Measurements from ENCODE around the gene TP63. TPM values are rescaled to one million over a fixed set of nuclear protein-coding genes. Genes with fewer than 3 reads are reported as not detected.

The TP63 gene
- total RNA-seq, 3 donors from 2014 or later (not counting 1 experiment from before 2014, with no cell fraction given) = 0.30 TPM; not detected in 2

DNA sequence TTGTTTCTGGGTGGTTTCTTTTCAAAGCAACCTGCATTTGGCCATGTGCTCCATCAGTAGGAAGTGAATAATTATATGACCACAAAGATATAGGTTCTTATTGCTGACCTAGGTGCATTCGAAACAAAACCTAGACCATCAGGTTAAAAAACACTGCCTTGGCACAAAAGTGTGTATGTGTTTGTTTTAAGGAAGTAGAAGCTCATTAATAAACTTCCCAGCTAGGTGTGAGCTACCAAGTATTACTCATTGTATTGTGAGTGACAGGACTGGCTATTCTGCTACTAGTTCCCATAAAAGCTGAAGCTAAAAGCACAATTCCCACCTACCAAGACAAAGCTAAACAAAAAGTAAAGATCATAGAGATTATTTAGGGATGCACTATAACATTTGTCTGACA, 168.2 kb downstream of the TP63 start:
- Mint-ChIP-seq H3K4me3 (no peak overlapping the region), H3K36me3 (no peaks in the 10 kb centered on the region), H3K27ac (no peak overlapping the region), H3K4me1 (no peaks in the 10 kb centered on the region), H3K27me3 (ENCODE audit: low read depth in 2 of 2) (no peaks in the 10 kb centered on the region), H3K9me3 (peaks cover 2% of the 10 kb centered on the region in 2 donors)
- H3K4me3 ChIP-seq (ENCODE audit: low read length) = no peak overlapping the region
- TF ChIP-seq, protein P1, sequence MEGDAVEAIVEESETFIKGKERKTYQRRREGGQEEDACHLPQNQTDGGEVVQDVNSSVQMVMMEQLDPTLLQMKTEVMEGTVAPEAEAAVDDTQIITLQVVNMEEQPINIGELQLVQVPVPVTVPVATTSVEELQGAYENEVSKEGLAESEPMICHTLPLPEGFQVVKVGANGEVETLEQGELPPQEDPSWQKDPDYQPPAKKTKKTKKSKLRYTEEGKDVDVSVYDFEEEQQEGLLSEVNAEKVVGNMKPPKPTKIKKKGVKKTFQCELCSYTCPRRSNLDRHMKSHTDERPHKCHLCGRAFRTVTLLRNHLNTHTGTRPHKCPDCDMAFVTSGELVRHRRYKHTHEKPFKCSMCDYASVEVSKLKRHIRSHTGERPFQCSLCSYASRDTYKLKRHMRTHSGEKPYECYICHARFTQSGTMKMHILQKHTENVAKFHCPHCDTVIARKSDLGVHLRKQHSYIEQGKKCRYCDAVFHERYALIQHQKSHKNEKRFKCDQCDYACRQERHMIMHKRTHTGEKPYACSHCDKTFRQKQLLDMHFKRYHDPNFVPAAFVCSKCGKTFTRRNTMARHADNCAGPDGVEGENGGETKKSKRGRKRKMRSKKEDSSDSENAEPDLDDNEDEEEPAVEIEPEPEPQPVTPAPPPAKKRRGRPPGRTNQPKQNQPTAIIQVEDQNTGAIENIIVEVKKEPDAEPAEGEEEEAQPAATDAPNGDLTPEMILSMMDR (IDR thresholded peaks at IDR 0.05) = no peak
- WGBS (ENCODE audit: insufficient coverage) = no CpG with 5 or more reads among the region's 1 CpG
- H3K27ac ChIP-seq (ENCODE audit: low read length) = no peak overlapping the region
- H3K36me3 ChIP-seq (ENCODE audit: control insufficient read depth, insufficient read depth, low read length) = no peaks in the 10 kb centered on the region
- no peak for ATAC-seq
- no peaks in the 10 kb centered on the region for H3K4me1 ChIP-seq (ENCODE audit: control insufficient read depth, insufficient read depth, low read length)
- H3K9me3 ChIP-seq (ENCODE audit: control insufficient read depth, insufficient read depth, low read length) = no peaks in the 10 kb centered on the region
- intact Hi-C loops (cut with micrococcal nuclease) = no loop called here
- no peak for DNase-seq
- peaks cover 2% of the 10 kb centered on the region for H3K27me3 ChIP-seq (ENCODE audit: control insufficient read depth, insufficient read depth, low read length)

DNA sequence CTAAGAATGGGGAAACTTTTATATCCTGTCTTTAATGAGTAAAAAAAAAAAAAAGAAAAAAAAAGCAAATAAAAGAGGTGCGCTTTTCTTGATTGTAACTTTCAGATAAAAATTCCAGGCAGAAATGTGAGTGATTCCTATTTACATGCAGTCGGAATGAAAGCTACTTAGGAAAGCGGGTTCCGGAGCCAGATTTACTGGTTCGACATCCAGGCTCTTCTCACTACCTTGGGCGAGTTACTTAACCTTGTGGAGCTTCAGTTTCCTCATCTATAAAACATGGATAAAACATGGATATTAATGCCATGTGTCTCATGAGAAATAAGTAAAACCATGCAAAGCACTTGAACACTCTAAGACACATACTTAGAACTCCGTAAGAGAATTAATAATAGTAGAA, 169.2 kb downstream of the TP63 start:
- no peak for ATAC-seq
- no peaks in the 10 kb centered on the region for H3K27me3 Mint-ChIP-seq (ENCODE audit: low read depth in 2 of 2)
- WGBS (ENCODE audit: insufficient coverage) = 95% methylated on average over 5 of the region's 7 CpGs

DNA sequence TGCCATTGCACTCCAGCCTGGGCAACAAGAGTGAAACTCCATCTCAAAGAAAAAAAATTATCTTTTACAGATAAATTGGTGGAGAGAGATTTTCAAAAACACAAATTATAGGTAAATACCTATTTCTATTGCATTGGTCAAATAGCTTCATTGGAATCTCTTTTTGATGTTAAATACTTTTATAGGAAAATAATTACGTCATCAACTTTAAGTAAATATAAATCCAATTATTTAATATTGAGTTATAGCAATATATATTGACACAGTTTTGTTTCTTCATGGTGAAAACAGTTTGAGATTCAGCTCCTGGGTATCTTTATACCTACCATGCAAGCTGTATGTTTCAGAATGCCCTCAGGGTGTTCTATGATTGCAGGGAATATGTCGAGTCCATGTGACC, 172.1 kb downstream of the TP63 start:
- Mint-ChIP-seq H3K4me3 (no peak overlapping the region), H3K4me1 (no peaks in the 10 kb centered on the region), H3K9me3 (peaks cover 2 to 5% of the 10 kb centered on the region in 2 donors), H3K27me3 (ENCODE audit: low read depth in 2 of 2) (no peaks in the 10 kb centered on the region), H3K36me3 (no peaks in the 10 kb centered on the region), H3K27ac (no peak overlapping the region)
- ATAC-seq (no peak), DNase-seq (no peak)
- no peak overlapping the region for H3K27ac ChIP-seq (ENCODE audit: low read length)
- no peak overlapping the region for H3K4me3 ChIP-seq (ENCODE audit: low read length)
- no peaks in the 10 kb centered on the region for H3K36me3 ChIP-seq (ENCODE audit: control insufficient read depth, insufficient read depth, low read length)
- no peaks in the 10 kb centered on the region for H3K4me1 ChIP-seq (ENCODE audit: control insufficient read depth, insufficient read depth, low read length)
- 93% methylated on average over 1 of the region's 2 CpGs for WGBS (ENCODE audit: insufficient coverage)
- TF ChIP-seq, protein P1 (IDR thresholded peaks at IDR 0.05) = no peak
- intact Hi-C loops (cut with micrococcal nuclease) = no loop called here
- H3K27me3 ChIP-seq (ENCODE audit: control insufficient read depth, insufficient read depth, low read length) = no peaks in the 10 kb centered on the region
- no peaks in the 10 kb centered on the region for H3K9me3 ChIP-seq (ENCODE audit: control insufficient read depth, insufficient read depth, low read length)

More for the DNA sequence above, 169.2 kb downstream of the TP63 start:
- no peaks in the 10 kb centered on the region for H3K36me3 Mint-ChIP-seq
- intact Hi-C loops (cut with micrococcal nuclease) = no loop called here
- no peaks in the 10 kb centered on the region for H3K4me1 Mint-ChIP-seq
- H3K27me3 ChIP-seq (ENCODE audit: control insufficient read depth, insufficient read depth, low read length) = no peaks in the 10 kb centered on the region
- no peak for DNase-seq
- no peaks in the 10 kb centered on the region for H3K4me1 ChIP-seq (ENCODE audit: control insufficient read depth, insufficient read depth, low read length)
- H3K36me3 ChIP-seq (ENCODE audit: control insufficient read depth, insufficient read depth, low read length) = no peaks in the 10 kb centered on the region
- H3K27ac ChIP-seq (ENCODE audit: low read length) = no peak overlapping the region
- TF ChIP-seq, protein P1 (IDR thresholded peaks at IDR 0.05) = no peak
- H3K4me3 Mint-ChIP-seq = no peak overlapping the region
- no peak overlapping the region for H3K4me3 ChIP-seq (ENCODE audit: low read length)
- H3K9me3 Mint-ChIP-seq = peaks cover 2% of the 10 kb centered on the region in 2 donors
- H3K9me3 ChIP-seq (ENCODE audit: control insufficient read depth, insufficient read depth, low read length) = no peaks in the 10 kb centered on the region
- no peak overlapping the region for H3K27ac Mint-ChIP-seq

DNA sequence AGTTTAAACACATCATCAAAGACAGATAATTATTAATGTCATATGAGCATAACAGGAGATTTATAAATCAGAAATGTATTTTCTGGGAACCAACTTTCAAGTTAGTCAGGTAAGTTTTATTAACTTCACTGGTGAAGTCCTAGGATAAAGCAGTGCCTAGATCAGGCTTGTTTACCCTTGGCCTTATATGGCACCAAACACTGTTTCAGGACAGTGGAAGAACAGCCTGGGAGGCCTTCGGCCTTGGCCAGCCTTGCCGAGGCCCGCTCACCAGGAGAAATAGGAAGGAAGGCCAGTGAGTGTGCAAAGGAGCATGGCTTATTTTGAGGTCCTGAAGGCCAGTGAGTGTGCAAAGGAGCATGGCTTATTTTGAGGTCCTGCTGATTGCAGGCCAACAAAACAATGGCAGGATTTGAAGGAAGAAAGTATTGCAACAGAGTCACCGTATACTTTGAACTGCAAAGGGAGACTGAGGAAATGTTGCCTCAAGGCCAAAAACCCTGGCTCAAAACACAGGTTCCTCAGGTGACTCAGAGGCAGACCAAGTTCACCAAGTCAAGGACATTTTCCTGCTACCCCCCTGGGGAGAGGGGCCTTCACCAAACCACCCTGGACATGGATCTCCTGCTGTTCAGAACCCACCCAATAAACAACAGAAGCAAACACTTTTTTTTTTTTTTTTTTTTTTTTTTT, 174.3 kb downstream of the TP63 start:
- ATAC-seq = no peak
- DNase-seq = no peak
- 92% methylated on average over 4 of the region's 4 CpGs for WGBS (ENCODE audit: insufficient coverage)
- no peak overlapping the region for H3K4me3 ChIP-seq (ENCODE audit: low read length)
- no peaks in the 10 kb centered on the region for H3K27me3 Mint-ChIP-seq (ENCODE audit: low read depth in 2 of 2)
- H3K4me1 ChIP-seq (ENCODE audit: control insufficient read depth, insufficient read depth, low read length) = no peaks in the 10 kb centered on the region
- intact Hi-C loops (cut with micrococcal nuclease) = no loop called here
- no peak overlapping the region for H3K27ac Mint-ChIP-seq
- no peaks in the 10 kb centered on the region for H3K4me1 Mint-ChIP-seq
- no peaks in the 10 kb centered on the region for H3K36me3 Mint-ChIP-seq
- no peak overlapping the region for H3K27ac ChIP-seq (ENCODE audit: low read length)
- H3K9me3 Mint-ChIP-seq = peaks cover 0 to 5% of the 10 kb centered on the region in 2 donors
- no peak overlapping the region for H3K4me3 Mint-ChIP-seq
- TF ChIP-seq, protein P1 (IDR thresholded peaks at IDR 0.05) = no peak
- no peaks in the 10 kb centered on the region for H3K36me3 ChIP-seq (ENCODE audit: control insufficient read depth, insufficient read depth, low read length)
- H3K9me3 ChIP-seq (ENCODE audit: control insufficient read depth, insufficient read depth, low read length) = no peaks in the 10 kb centered on the region
- no peaks in the 10 kb centered on the region for H3K27me3 ChIP-seq (ENCODE audit: control insufficient read depth, insufficient read depth, low read length)

Data from natural killer cell (primary cell).